ENCODE results near the gene MRM3.
"Not testable (repeated sequence)": the region's sequence is repeated elsewhere in the genome, so short reads cannot be mapped to it uniquely, and the experiment has no call there.

The MRM3 gene

DNA sequence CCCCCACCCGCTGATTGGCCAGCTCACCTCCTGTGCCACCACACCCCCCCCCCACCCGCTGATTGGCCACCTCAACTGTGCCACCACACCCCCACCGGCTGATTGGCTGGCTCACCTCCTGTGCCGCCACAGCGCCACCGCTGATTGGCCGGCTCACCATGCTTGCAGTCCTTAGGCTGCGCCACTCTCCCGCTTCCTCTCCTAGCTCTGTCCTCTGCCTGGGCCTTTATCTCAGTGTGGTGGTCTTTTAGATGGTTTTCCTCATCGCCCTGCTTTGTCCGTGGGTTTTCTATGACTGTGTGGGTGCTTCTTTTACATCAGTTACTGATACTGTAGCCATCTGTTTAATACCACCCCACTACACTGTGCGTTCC, 8.7 kb downstream of the MRM3 start:
- not testable (repeated sequence) for H3K4me3 ChIP-seq (ENCODE audit: low read depth, low read length); DNase-seq (ENCODE audit: low read depth)

DNA sequence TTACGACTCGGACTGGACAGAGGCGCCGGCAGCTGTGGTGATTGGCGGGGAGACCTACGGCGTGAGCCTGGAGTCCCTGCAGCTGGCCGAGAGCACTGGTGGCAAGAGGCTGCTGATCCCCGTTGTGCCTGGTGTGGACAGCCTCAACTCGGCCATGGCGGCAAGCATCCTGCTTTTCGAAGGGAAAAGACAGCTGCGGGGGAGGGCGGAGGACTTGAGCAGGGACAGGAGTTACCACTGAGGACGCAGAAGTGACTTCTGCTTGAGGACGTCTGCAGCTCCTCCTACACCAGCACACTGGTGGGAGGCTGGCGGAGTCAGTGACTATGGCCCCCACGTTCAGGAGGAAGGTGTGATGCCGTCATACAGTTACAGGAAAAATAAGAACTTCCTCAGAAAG, 9.7 kb downstream of the MRM3 start:
- DNase-seq (ENCODE audit: low read depth): no peak

DNA sequence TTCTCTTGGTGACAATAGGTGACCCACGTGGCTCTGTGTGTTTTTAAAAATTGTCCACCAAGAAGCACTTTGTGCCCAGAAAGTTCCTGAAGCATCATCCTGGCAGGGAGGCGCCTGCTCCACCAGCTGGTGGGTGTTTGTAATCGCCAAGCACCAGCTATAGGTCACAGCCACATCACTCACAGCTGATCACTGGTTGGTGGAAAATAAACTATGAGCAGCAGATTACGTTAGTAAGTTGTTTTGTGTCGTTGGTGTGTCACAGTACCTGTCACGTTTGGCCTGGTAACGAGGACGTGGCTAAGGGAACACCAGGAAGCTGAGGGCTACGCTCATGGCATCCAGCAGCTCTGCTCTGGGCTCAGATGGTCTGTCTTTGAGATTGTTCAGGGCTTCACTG, 10.1 kb downstream of the MRM3 start:
- DNase-seq (ENCODE audit: low read depth): no peak
- H3K4me3 ChIP-seq (ENCODE audit: low read depth, low read length): no peak overlapping the region

More for the DNA sequence above, 9.7 kb downstream of the MRM3 start:
- H3K4me3 ChIP-seq (ENCODE audit: low read depth, low read length): no peak overlapping the region

DNA sequence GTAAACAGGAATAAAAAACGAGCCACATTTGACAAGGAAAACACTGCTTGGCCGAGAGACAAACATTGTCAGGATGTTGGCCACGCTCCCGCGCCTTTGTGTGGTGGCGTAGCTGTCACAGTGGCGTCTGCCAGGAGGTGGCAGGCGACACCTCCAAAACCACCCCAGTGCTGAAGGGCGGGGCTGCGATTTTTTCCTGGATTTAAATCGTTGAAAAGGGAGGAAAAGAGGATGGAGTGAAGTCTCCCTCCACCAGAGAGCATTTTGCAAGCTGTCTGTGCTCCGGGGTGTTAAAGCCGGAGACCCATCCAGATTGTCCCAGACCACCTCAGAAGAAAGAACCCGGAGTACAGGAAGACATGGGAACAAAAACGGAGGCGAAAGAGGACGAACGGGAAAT, 12.7 kb downstream of the MRM3 start:
- peak overlapping the region; percentile 21 for H3K4me3 ChIP-seq (ENCODE audit: low read depth, low read length)
- DNase-seq (ENCODE audit: low read depth): peak; percentile 22

DNA sequence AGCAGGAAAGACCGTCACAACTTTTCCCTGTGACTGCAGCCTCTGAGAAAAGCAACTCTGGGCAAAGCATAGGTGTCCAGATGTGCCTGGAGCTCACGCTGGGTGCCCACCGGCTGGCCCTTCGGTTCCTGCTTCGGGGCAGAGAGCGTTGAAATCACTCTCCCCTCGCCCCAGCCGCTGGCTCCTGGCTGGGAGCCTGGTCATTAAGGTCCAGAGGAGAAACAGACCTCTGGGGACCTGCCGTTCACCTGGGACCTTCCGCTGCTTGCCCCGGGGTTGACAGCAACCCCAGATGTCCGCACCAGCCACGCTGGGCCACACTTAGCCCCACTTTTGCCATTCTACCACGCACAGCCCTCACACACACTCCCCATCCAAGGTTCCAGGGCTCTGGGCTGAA, 13.1 kb downstream of the MRM3 start:
- no peak for DNase-seq (ENCODE audit: low read depth)
- H3K4me3 ChIP-seq (ENCODE audit: low read depth, low read length): peak overlapping the region; percentile 21

DNA sequence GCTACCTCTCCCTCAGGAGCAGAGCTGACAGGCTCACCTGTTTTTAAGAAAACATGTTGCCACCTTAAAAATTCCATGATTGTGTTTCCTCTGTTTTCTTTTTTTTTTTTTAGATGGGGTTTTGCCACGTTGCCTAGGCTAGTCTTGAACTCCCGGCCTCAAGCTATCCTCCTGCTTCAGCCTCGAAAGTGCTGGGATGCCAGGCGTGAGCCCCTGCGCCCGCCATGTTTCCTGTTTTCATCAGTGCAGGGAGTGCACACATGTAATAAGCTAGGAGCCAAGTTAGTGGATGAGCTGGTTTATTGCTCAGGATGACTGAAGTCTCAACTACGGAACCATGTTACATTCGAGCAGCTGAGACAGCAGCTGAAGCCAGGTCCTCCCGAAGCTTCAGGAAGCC, 13.6 kb downstream of the MRM3 start:
- no peak overlapping the region for H3K4me3 ChIP-seq (ENCODE audit: low read depth, low read length)
- DNase-seq (ENCODE audit: low read depth): no peak

DNA sequence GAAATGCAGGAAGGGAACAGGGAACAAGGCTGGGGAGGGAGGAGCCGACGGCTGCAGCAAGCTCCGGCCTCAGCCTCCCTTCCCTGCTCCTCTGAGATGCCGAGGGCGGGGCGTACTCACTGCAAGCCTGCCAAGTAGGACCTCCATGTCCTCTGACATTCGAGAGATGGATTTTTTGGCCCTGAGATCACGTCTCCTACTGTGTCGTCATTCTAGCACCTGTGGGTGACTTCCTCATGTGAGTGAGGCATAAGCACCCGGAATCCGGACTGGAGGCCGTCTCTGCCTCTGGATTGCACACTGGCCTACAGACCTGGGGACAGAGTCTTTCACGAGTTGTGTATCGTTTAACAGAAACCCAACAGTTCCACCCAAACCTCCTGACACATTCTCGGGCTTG, 14.5 kb downstream of the MRM3 start:
- no peak for DNase-seq (ENCODE audit: low read depth)
- no peak overlapping the region for H3K4me3 ChIP-seq (ENCODE audit: low read depth, low read length)

DNA sequence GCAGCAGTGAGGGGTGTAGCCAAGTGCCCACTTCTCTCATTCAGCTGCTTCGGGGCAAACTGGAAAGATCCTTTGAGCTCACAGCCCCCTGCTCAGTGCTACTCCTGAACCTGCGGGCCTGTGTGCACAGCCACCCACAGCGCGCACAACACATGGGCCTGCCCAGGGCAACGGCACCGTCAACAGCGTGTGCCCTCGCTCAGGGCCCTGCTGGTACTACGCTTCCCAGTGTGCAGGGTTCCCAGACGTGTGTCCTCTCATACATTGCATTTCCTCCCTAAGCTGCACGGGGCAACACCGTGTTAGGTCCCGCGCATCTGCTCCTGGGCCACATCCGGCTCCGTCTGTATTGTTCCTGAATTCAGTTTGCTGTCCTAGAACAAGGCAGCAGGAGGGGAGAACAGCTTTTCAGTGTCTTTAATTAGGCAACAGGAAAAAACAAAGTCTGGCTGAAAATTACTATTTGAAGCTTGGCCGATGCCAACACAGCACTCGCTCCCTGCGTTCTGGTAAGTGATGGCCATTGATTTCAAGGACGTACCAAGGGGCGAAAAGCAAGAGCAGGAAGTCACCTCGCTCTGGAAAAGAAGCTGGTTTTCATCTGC, 15.2 kb downstream of the MRM3 start:
- no peak overlapping the region for H3K4me3 ChIP-seq (ENCODE audit: low read depth, low read length)
- DNase-seq (ENCODE audit: low read depth): no peak

DNA sequence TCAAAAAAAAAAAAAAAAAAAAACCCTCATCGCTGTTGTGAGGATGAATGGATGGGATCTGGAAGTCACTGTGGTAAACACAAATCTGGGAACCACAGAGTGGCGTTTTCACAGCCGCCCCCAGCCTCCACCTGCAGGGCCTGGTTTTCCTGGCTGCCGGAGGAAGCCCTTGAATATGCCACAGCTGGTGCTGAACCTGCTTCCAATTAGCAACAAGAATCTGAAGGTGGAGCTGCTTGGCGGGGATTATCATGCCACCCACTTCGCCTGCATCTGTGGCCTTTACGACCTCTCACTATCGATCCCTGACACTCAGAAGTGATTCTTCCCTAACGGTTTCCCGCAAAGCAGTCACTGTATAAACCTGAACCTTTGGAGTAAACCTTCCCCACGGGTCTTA, 16.1 kb downstream of the MRM3 start:
- no peak overlapping the region for H3K4me3 ChIP-seq (ENCODE audit: low read depth, low read length)
- no peak for DNase-seq (ENCODE audit: low read depth)

DNA sequence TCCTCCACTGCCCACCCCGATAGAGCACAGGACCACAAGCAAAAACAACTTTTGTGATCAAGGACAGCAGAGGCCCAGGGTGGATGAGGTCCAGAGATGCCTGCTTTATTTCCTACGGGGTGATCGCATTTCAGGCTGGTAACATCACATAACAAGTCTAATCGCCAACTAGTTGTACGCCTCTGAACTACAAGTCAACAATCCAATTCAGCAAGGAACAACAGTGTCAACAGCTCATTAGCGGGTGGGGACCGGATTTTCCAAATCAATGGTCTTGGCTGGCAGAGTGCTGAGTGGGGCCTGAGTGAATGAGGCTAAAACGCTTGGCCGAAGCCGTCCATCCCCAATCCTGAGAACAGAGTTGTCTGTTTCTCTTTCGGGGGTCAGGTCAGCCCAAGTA, 17.1 kb downstream of the MRM3 start:
- H3K4me3 ChIP-seq (ENCODE audit: low read depth, low read length): no peak overlapping the region

DNA sequence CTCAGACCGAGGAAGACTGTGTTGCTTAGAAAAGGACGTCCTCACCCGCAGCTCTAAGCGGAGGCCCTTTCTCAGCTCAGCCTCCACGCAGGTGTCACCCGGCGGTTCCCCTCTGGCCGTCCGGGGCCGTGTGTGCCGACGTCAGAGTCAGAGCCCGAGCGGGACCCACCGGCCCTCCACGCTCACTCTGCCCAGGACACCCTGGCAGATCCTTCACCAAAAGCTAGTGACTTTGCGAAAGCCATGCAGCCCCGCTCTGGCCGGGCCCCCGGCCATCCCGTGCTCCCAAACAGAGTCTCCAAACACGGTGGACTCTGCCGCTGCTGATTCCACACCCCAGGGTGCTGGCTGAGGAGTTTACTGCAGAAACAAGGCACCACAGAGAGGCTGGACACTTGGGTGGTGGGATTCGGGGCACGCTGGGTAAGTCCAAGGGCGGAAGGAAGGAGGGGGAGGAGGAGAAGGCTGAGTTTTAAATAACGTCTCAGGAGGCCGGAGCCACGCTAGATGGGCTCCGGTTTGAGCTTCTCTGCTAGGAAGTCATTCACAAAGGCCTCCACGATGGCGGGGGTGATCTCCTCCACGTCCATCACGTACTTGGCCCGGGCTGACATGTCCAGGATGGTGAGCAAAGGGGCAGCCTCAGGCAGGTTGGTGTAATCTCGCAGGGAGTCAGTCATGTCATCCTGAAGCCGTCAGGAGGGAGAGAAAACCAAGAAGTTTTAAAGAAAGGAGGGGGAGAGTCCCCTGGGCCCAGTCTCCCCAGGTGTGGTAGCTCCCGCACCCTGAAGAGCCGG, 18.5 kb downstream of the MRM3 start:
- no peak for DNase-seq (ENCODE audit: low read depth)

More for the DNA sequence above, 17.1 kb downstream of the MRM3 start:
- no peak for DNase-seq (ENCODE audit: low read depth)

DNA sequence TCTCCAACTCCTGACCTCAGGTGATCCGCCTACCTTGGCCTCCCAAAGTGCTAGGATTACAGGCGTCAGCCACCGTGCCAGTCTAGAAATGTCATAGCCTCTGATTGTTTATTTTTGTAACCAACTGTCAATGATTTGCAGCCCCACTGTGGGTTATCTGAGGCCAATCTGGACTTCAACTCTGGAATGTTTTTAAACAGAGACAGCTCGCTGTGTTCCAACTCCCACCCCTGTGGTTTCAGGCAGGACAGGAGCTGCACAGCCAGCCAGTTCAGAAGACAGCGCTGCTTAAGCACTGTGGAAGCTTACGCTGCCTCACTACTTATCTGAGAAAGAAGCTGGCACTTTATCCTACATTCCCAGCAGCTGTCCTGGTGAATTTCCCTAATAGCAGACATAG, 19.5 kb downstream of the MRM3 start:
- DNase-seq (ENCODE audit: low read depth): no peak
- no peak overlapping the region for H3K4me3 ChIP-seq (ENCODE audit: low read depth, low read length)

More for the DNA sequence above, 18.5 kb downstream of the MRM3 start:
- H3K4me3 ChIP-seq (ENCODE audit: low read depth, low read length): no peak overlapping the region

DNA sequence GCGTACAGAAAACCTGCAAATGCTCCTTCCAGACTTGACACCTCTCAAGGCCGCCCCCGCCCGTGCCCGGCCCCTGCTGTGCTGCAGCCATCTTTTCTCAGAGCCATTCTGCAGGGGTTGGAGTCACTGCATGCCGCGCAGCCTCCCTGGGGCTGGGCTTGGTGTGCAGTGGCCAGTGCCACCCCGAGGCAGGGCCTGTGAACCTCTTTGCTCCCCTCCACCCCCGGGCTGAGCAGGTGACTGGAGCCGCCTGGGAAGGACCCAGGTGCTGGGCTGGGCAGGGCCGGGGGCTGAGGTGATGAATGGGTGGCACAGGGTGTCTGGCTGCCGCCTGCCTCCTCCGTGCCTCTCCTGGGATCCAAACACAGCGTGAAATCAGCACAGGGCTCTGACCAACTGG, 20.3 kb downstream of the MRM3 start:
- no peak for DNase-seq (ENCODE audit: low read depth)
- no peak overlapping the region for H3K4me3 ChIP-seq (ENCODE audit: low read depth, low read length)

DNA sequence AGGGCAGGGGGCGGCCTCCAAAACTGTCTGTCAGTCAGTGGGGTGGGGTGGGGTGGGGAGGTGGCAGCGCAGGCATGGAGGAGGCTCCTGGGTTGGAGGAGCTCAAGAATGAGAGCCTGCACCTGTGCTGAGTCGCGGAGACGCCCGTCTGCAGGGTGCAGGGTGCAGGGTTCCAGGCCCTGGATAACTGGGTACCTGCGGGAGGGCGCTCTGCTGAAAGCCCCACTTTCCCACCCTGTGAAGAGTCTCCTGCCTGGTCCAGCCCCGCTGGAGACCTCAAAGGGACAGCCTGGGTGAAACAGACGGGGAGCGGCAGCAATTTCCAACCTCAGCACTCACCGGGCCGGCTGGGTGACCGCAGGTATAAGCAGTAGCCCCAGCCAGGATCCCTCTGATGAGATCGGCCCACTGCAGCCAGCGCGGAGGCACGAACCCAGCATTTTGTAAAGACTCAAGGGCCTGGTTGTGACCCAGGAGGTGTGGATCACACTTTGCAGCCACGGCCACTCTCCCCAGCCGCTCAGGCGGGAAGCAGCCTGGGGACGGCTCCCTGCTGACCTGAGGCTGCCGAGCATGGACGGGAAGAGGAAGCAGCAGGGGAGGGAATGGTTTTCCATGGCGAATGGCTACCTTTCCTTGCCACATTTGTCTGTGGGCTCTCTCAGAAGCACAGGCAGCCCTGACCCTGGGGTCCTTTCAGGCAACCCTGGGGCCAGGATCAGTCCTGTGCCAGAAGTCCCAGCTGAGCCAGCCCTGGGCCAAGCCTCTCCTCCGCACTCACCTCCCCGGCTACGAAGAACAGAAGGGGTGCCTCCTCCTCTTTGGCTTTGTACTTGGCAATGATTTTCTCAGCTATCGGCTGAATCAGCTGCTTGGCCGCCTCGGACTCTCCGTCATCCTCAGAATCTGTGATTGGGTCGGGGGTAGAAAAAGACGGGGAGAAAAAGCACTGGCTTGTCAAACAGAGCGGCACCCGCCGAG, 21.0 kb downstream of the MRM3 start:
- no peak overlapping the region for H3K4me3 ChIP-seq (ENCODE audit: low read depth, low read length)
- no peak for DNase-seq (ENCODE audit: low read depth)

DNA sequence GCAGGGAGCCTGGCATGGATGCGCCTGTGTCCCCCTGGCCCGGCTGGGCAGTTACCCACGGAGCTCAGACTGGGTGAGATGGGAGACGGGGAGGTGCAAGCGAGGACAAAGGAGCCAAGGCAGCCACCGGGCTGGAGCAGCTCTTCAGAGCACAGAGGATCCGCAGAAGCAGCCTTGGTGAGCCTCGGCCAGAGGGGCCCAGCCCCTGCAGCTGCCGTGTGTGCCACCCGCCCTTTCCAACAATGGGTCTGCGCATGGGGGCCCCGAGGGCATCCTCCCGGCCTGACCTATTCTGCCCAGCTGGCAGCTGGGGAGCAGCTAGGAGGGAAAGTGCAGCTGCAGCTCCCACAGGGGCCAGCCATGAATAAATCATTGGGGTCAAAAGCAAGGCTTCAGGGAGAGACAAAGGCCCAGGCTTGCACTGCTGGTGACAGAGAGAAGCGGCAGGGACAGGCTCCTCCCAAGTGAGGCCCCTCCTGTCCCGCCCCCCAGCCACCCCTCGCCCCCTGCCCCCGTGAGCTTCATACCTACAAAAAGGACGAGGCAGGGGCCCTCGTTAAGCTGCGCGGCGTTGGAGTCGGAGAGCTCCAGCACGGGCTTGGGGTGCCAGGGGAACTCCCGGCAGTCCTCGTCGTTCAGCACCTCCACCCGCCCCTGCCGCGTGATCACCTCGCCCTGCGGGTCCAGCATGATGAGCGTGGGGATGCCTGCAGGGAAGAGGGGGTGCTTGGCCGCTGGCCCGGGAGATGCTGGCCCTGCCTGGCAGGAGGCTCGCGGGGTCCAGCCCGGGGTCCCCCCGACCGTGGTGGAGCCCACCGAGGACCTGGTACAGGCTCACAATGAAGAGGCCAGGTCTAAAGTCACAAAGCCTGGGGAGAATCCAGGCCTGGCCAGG, 22.6 kb downstream of the MRM3 start:
- DNase-seq (ENCODE audit: low read depth): no peak
- H3K4me3 ChIP-seq (ENCODE audit: low read depth, low read length): no peak overlapping the region

DNA sequence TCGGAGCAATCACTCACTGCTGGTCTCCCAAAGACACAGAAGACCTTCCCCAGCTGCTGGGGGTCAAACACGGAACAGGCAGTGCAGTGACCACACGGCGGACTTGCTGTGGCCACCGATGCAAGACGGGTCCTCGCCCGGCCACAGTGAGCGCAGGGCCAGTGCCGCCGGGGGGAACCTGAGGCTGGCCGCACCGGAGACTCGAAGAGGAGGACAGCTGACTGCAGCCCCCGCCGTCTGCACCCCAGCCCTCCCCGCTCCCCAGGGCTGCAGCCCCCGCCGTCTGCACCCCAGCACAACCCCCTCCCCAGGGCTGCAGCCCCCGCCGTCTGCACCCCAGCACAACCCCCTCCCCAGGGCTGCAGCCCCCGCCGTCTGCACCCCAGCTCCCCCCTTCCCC, 23.7 kb downstream of the MRM3 start:
- not testable (repeated sequence) for H3K4me3 ChIP-seq (ENCODE audit: low read depth, low read length); DNase-seq (ENCODE audit: low read depth)

DNA sequence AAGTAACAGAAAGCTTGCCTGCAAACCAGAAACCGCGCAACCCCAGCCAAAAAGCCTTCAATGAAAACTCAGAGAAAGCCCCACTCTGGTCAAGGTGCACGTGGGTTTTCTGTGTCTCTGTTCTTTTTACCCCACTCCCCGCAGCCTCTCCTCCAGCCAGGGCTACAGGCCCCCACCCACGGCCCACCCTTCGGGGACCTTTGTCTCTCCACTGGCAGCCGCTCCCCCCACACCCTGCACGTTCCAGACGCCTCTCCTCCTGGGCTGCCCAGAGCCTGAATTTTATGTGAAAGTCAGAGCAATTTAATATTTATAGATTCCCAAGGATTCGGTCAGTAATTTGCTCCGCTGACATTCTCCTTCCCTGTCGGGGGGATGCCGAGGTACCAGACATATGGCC, 24.2 kb downstream of the MRM3 start:
- H3K4me3 ChIP-seq (ENCODE audit: low read depth, low read length): no peak overlapping the region
- DNase-seq (ENCODE audit: low read depth): no peak

DNA sequence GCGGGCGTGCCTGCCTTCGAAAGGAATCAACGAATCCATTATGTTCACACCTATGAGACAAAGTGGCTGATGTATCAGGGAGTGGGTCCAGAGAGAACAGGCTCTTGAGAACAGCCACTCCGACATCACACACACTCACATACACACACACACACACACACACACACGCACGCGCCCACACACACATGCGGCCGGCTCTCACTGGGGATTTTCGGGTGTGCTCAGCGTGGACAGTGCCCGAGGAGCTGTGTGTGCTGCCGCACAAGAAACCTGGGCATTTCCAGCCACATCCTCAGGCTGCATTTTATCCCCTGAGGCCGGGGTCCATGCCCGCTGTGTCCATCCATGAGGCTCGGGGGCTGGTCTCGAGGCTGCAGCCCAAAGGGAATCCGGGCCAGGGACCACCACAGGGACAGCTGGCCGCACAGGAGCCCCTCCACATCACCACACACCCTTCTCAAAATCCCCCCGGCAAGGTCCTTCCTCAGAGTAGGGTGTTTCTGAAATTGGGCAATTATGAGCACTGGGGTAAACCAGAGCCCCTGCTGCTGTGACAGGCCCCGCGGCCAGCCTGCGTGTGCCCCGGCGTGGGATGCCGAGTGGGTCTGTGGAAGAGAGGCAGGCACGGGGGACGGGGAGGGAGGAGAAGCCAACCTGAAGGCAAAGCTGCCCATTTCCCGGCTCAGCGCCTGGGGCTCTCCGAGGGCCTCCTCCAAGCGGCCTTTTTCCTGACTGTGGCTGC, 24.8 kb downstream of the MRM3 start:
- no peak overlapping the region for H3K4me3 ChIP-seq (ENCODE audit: low read depth, low read length)
- DNase-seq (ENCODE audit: low read depth): no peak

All from skeletal muscle cell (primary cell).